ENCODE data around the gene NR4A1.

DNA sequence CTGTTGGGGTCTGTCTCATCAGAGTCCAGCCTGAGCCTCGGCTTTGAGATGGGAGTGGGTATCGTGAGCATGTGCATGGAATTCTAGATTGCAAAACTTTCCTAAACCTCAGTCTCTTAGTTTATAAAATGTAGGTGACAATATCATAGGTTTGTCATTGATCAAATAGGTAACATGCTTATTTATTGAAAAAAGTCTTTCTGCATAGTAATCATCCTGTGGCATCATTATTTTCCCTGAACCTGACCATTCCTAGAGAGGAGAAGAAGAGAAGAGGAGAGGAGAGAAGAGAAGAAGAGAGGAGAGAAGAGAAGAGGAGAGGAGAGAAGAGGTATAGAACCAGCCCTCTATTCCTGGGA is 32.4 kb downstream of the NR4A1 start:
- no peak for TF ChIP-seq ZNF274 (IDR thresholded peaks at IDR 0.05; ENCODE audit: low read depth, low read length)
- TF ChIP-seq YY1 (IDR thresholded peaks at IDR 0.05; ENCODE audit: insufficient read depth, insufficient read length) = no peak

All from NT2/D1 (cell line).